CMK (cell line): ENCODE measurements around the gene SFRP2.

ENCODE experiments used
- DNase-seq: peaks from one replicate; pipeline ENCODE4 v3.0.0-alpha.2; 2010; ENCODE audit warnings: low read depth

SFRP2 gene

GRCh38 chr4:153794006-153794405, 5.1 kb upstream of the SFRP2 start:
- no peak for DNase-seq

GRCh38 chr4:153792618-153793247, 3.9 kb upstream of the SFRP2 start:
- DNase-seq = no peak

- no peak for DNase-seq
These were observed 3.1 kb upstream of the SFRP2 start for GRCh38 chr4:153791746-153792617.

GRCh38 chr4:153790962-153791551, 2.2 kb upstream of the SFRP2 start:
- no peak for DNase-seq

- DNase-seq = no peak
These were observed 1.6 kb upstream of the SFRP2 start for GRCh38 chr4:153790500-153790865.

- DNase-seq = no peak
These were observed 1.0 kb upstream of the SFRP2 start for GRCh38 chr4:153789741-153790499.

GRCh38 chr4:153788051-153788412, 851 bp downstream of the SFRP2 start:
- no peak for DNase-seq

GRCh38 chr4:153787575-153787974, 1.3 kb downstream of the SFRP2 start:
- DNase-seq = no peak

- DNase-seq = no peak
These were observed 1.8 kb downstream of the SFRP2 start for GRCh38 chr4:153787061-153787560.

- DNase-seq = no peak
These were observed 2.8 kb downstream of the SFRP2 start for GRCh38 chr4:153785910-153786721.

GRCh38 chr4:153784166-153784699, 4.7 kb downstream of the SFRP2 start:
- no peak for DNase-seq

- DNase-seq = no peak
These were observed 6.3 kb downstream of the SFRP2 start for GRCh38 chr4:153782581-153782980.

- DNase-seq = no peak
These were observed 7.0 kb downstream of the SFRP2 start for GRCh38 chr4:153781717-153782416.

GRCh38 chr4:153781280-153781679, 7.6 kb downstream of the SFRP2 start:
- DNase-seq = no peak

- no peak for DNase-seq
These were observed 8.0 kb downstream of the SFRP2 start for GRCh38 chr4:153780876-153781275.

GRCh38 chr4:153780221-153780620, 8.7 kb downstream of the SFRP2 start:
- no peak for DNase-seq

- DNase-seq = no peak
These were observed 10.5 kb downstream of the SFRP2 start for GRCh38 chr4:153778383-153778782.

GRCh38 chr4:153777421-153777820, 11.5 kb downstream of the SFRP2 start:
- no peak for DNase-seq

- no peak for DNase-seq
These were observed 12.3 kb downstream of the SFRP2 start for GRCh38 chr4:153776601-153777000.

GRCh38 chr4:153773236-153773690, 15.6 kb downstream of the SFRP2 start:
- DNase-seq = peak; percentile 87
